Activated T-helper 1 cell treated with anti-CD3 and anti-CD28 coated beads, Interleukin-12 subunit alpha, Interleukin-12 subunit beta, Interleukin-2, Interleukin-4 antibody, amounts not matched to agents 30 ng/mL and 10 ng/mL and 1 ng/mL, durations not matched to agents 14 hours and 24 hours and 36 hours (primary cell): ENCODE measurements around the gene TBX4. TPM values are rescaled to one million over a fixed set of nuclear protein-coding genes. Genes with fewer than 3 reads are reported as not detected.

Experiments used
- DNase-seq: peaks from one replicate; pipeline ENCODE4 v3.0.0; 2021; ENCODE audit warnings: low spot score
- H3K27ac Mint-ChIP-seq: one replicate; pipeline ENCODE4 v1.8.0; 2021; ENCODE audit warnings: mild to moderate bottlenecking, mixed read lengths
- H3K27me3 Mint-ChIP-seq: one replicate; pipeline ENCODE4 v1.8.0; 2022; ENCODE audit warnings: mild to moderate bottlenecking, moderate library complexity, mixed read lengths; ENCODE audit not compliant: insufficient read depth
- H3K36me3 Mint-ChIP-seq: one replicate; pipeline ENCODE4 v1.8.0; 2021; ENCODE audit warnings: low read depth, mixed read lengths
- H3K4me1 Mint-ChIP-seq: one replicate; pipeline ENCODE4 v1.8.0; 2021; ENCODE audit warnings: low read depth, mixed read lengths
- H3K4me3 Mint-ChIP-seq: one replicate; pipeline ENCODE4 v1.8.0; 2021; ENCODE audit warnings: mild to moderate bottlenecking, moderate library complexity, mixed read lengths
- H3K9me3 Mint-ChIP-seq: one replicate; pipeline ENCODE4 v1.8.0; 2021; ENCODE audit warnings: mixed read lengths
- intact Hi-C: fragments of 100-400 bp; cut with micrococcal nuclease; formaldehyde crosslinking; loops from one replicate; pipeline ENCODE4 v1.15.1; 2024
- total RNA-seq: library from RNA; stranded (reverse); gene quantifications from 2 replicates; pipeline ENCODE4 v1.2.3, GENCODE V29; 2022

The TBX4 gene
- total RNA-seq, 1 donor from 2014 or later = not detected

DNA sequence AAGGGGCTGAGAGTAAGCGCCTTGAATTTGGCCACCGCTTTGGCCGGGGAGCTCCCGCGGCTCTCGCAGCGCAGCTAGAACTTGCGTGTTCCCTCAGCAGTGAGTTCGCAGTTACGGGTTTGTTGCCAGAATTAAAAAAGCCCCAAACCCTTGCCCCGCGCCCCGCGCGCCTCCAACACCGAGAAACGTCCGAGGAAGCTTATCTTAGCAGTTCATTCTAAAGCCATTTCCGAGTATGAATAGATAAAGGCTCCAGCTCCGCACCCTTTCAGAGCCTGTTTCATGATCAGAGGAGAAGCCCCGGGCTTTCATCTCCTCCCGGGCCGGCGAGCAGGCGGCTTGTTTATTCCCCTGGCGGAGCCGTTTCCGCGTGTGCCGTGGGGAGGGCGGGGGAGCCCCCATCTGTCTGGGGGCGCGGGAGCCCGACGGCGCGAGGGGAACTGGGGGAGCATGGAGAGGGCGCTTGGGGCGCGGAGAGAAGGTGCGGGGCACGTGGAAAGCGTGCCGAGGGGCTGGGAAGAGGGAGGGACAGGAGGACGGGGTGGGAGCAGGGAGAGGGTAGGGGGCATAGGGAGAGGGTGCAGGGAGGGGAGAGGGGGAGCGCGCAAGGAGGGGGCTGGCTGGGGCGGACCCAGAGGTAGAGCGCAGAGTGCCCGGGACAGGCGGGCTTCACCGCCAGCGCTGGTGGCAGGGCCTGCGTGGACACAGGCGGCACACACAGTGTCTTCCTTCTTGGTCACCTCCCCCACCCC is 9.9 kb downstream of the TBX4 start:
- no peak overlapping the region for H3K27ac Mint-ChIP-seq
- H3K9me3 Mint-ChIP-seq = no peaks in the 10 kb centered on the region
- peaks cover 62% of the 10 kb centered on the region for H3K27me3 Mint-ChIP-seq
- no peak overlapping the region for H3K4me3 Mint-ChIP-seq
- H3K36me3 Mint-ChIP-seq = peaks cover 3% of the 10 kb centered on the region
- peaks cover 3% of the 10 kb centered on the region for H3K4me1 Mint-ChIP-seq
- DNase-seq = no peak
- intact Hi-C loops = no loop called here

- DNase-seq = no peak
- no peak overlapping the region for H3K4me3 Mint-ChIP-seq
- no peaks in the 10 kb centered on the region for H3K4me1 Mint-ChIP-seq
- peaks cover 57% of the 10 kb centered on the region for H3K27me3 Mint-ChIP-seq
- no peak overlapping the region for H3K27ac Mint-ChIP-seq
- no peaks in the 10 kb centered on the region for H3K36me3 Mint-ChIP-seq
- no peaks in the 10 kb centered on the region for H3K9me3 Mint-ChIP-seq
- intact Hi-C loops = no loop called here
Observed at GRCh38 chr17:61462719-61463315, 10.6 kb downstream of the TBX4 start.

- Mint-ChIP-seq H3K9me3 (no peaks in the 10 kb centered on the region), H3K4me3 (no peak overlapping the region), H3K4me1 (no peaks in the 10 kb centered on the region), H3K36me3 (no peaks in the 10 kb centered on the region), H3K27me3 (peaks cover 50% of the 10 kb centered on the region), H3K27ac (no peak overlapping the region)
- no peak for DNase-seq
- intact Hi-C loops = no loop called here
Observed at GRCh38 chr17:61463316-61464129, 11.3 kb downstream of the TBX4 start.

GRCh38 chr17:61464130-61464842 is 12.1 kb downstream of the TBX4 start:
- no peak for DNase-seq
- intact Hi-C loops = no loop called here
- H3K27me3 Mint-ChIP-seq = peaks cover 44% of the 10 kb centered on the region
- H3K4me3 Mint-ChIP-seq = no peak overlapping the region
- H3K36me3 Mint-ChIP-seq = no peaks in the 10 kb centered on the region
- no peaks in the 10 kb centered on the region for H3K9me3 Mint-ChIP-seq
- H3K27ac Mint-ChIP-seq = no peak overlapping the region
- H3K4me1 Mint-ChIP-seq = no peaks in the 10 kb centered on the region

DNA sequence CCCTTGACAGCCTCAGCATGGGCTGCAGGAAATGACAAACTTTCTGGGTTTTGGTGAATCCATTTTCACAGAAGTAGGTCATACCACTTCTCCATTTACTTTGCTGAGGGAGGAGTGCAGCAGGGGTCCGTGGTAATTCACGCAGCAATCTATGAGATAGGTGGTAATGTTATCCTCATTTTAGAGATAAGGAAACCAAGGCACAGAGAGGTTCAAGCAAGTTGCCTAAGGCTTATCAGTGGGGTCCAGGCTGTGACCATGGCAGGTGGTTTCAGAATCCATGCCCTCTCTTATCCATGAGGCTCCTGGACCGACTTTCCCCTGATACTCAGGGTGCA is 12.6 kb downstream of the TBX4 start:
- no peaks in the 10 kb centered on the region for H3K36me3 Mint-ChIP-seq
- no peaks in the 10 kb centered on the region for H3K4me1 Mint-ChIP-seq
- no peak for DNase-seq
- H3K4me3 Mint-ChIP-seq = no peak overlapping the region
- no peak overlapping the region for H3K27ac Mint-ChIP-seq
- no peaks in the 10 kb centered on the region for H3K9me3 Mint-ChIP-seq
- peaks cover 39% of the 10 kb centered on the region for H3K27me3 Mint-ChIP-seq
- intact Hi-C loops = no loop called here

- Mint-ChIP-seq H3K27me3 (peaks cover 30% of the 10 kb centered on the region), H3K9me3 (no peaks in the 10 kb centered on the region), H3K27ac (no peak overlapping the region), H3K4me3 (no peak overlapping the region), H3K36me3 (no peaks in the 10 kb centered on the region), H3K4me1 (no peaks in the 10 kb centered on the region)
- no peak for DNase-seq
- intact Hi-C loops = no loop called here
Observed at GRCh38 chr17:61465550-61466237, 13.5 kb downstream of the TBX4 start.

GRCh38 chr17:61466246-61466645 is 14.0 kb downstream of the TBX4 start:
- no peak for DNase-seq
- no peak overlapping the region for H3K27ac Mint-ChIP-seq
- no peak overlapping the region for H3K4me3 Mint-ChIP-seq
- intact Hi-C loops = no loop called here
- no peaks in the 10 kb centered on the region for H3K9me3 Mint-ChIP-seq
- no peaks in the 10 kb centered on the region for H3K36me3 Mint-ChIP-seq
- H3K27me3 Mint-ChIP-seq = peaks cover 27% of the 10 kb centered on the region
- H3K4me1 Mint-ChIP-seq = no peaks in the 10 kb centered on the region

GRCh38 chr17:61467416-61468262 is 15.4 kb downstream of the TBX4 start:
- DNase-seq = no peak
- no peak overlapping the region for H3K27ac Mint-ChIP-seq
- H3K36me3 Mint-ChIP-seq = no peaks in the 10 kb centered on the region

DNA sequence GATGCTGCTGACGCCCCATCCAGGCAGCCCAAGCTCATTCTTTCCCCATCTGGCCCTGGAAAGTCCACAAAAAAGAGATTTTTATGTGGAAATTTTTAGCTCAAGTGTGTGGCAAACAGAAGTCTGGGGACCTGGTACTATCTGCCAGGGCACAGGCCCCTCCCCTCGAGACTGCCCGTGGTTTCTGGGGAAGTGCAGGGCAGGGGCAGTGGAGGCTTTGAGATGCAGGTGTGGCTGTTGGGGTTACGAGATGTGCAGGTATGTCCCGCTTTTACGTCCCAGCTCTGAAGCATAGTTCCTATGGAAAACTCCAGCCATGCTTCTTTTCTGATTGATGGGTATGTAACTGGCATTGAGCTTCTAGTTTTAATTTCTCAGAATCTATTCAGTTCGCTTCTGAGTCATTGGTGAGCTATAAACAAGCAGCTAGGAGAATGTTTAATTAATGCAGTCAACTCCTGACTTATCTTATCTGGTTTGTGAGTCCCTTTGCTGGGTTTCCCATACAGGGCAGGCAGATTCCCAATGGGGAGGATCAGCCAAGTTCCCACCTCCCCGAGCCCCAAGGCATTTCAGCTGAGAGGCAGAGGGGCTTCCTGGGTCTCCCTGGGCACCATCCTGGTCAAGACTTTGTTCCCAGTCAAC is 16.2 kb downstream of the TBX4 start:
- no peak overlapping the region for H3K4me3 Mint-ChIP-seq
- H3K9me3 Mint-ChIP-seq = no peaks in the 10 kb centered on the region
- H3K36me3 Mint-ChIP-seq = no peaks in the 10 kb centered on the region
- peaks cover 16% of the 10 kb centered on the region for H3K27me3 Mint-ChIP-seq
- H3K4me1 Mint-ChIP-seq = no peaks in the 10 kb centered on the region
- no peak for DNase-seq
- intact Hi-C loops = no loop called here
- H3K27ac Mint-ChIP-seq = no peak overlapping the region

More at GRCh38 chr17:61467416-61468262, 15.4 kb downstream of the TBX4 start:
- Mint-ChIP-seq H3K27me3 (peaks cover 21% of the 10 kb centered on the region), H3K4me3 (no peak overlapping the region), H3K4me1 (no peaks in the 10 kb centered on the region), H3K9me3 (no peaks in the 10 kb centered on the region)
- intact Hi-C loops = no loop called here

DNA sequence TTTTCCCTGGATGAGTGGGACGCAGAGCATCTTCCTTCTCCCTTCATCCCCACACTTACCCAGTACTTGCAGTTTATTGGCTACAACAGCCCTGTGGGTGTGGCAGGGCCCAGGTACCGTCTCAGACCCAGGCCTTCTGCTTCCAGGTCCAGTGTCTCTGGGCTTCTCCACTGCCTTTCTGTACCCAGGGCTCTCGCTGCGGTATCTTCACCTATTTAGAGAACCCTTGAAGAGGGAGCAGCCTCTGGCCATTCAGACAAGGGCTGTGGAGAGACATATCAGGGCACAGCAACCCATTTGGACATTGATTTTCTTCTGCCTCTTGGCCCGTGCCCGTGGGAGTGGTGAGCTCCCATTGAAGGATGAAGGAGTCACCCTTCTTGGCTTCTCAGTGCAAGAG is 17.3 kb downstream of the TBX4 start:
- no peaks in the 10 kb centered on the region for H3K36me3 Mint-ChIP-seq
- no peak overlapping the region for H3K27ac Mint-ChIP-seq
- no peaks in the 10 kb centered on the region for H3K4me1 Mint-ChIP-seq
- no peak for DNase-seq
- peaks cover 19% of the 10 kb centered on the region for H3K27me3 Mint-ChIP-seq
- no peak overlapping the region for H3K4me3 Mint-ChIP-seq
- intact Hi-C loops = no loop called here
- no peaks in the 10 kb centered on the region for H3K9me3 Mint-ChIP-seq

DNA sequence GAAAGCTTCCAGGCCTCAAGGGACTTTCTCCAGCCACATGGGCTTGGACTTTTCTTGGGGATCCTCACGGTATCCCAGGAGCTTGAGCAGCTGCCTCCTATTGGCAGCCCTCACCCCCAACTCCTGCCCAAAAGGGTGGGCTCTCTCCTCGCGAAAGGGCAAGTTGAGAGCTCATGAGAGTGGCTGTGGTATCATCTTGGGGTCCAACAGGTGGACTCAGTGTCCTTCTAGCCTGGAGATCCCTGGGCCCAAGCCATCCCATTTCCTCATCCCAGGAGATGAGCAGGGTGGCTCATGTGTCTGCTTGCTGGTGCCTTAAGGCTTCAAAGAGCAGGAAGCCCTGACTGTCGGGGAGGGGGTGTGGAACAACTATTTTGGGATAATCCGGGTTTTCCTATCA is 17.7 kb downstream of the TBX4 start:
- H3K27ac Mint-ChIP-seq = no peak overlapping the region
- peaks cover 17% of the 10 kb centered on the region for H3K27me3 Mint-ChIP-seq
- H3K9me3 Mint-ChIP-seq = no peaks in the 10 kb centered on the region
- no peak for DNase-seq
- H3K36me3 Mint-ChIP-seq = no peaks in the 10 kb centered on the region
- intact Hi-C loops = no loop called here
- H3K4me3 Mint-ChIP-seq = no peak overlapping the region
- no peaks in the 10 kb centered on the region for H3K4me1 Mint-ChIP-seq
